ENCODE measurements around the gene UHMK1.

DNA sequence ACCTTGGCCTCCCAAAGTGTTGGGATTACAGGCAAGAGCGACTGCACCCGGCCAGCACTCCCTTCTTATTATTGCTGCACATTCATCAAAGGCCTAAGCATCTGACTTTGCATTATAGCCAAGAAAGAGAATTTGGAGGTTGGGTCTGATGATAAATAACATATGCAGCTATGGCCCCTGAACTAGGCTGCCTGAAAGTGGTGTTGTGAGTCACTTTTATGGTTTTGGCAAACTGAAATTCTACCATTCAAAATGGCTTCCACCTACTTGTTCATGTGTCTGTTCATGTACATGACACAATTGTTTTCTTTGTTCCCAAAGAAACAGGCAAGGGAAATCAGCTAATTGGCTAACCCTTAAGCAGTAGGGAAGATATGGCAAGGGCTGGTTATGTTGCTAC lies 38.9 kb downstream of the UHMK1 start:
- TF ChIP-seq POLR2A (IDR thresholded peaks at IDR 0.05; ENCODE audit: low read depth, low read length) (no peak), POLR2AphosphoS5 (IDR thresholded peaks at IDR 0.05; ENCODE audit: low read depth, low read length) (no peak)

All from GM12891 (cell line).